HG03196 (cell line): ENCODE results near the gene PAN2.
"Not testable (repeated sequence)": the region's sequence is repeated elsewhere in the genome, so short reads cannot be mapped to it uniquely, and the experiment has no call there.

ENCODE experiments used
- ATAC-seq: cut with Tn5 transposase; IDR thresholded peaks from one replicate; pipeline ENCODE4 v1.9.1; 2021; ENCODE audit not compliant: unreplicated experiment

PAN2 gene

GRCh38 chr12:56333679-56334489 is at the start of gene PAN2:
Gene PAN2 (minus strand): TSS chr12:56334000. CDS start chr12:56333094, 906 bp downstream.
- ATAC-seq = peak; percentile 92

GRCh38 chr12:56382611-56383010 is 48.8 kb upstream of the PAN2 start:
- no peak for ATAC-seq

- no peak for ATAC-seq
Observed at GRCh38 chr12:56377989-56378316, 44.2 kb upstream of the PAN2 start.

GRCh38 chr12:56377310-56377988 is 43.6 kb upstream of the PAN2 start:
- no peak for ATAC-seq

- peak; percentile 66 for ATAC-seq
Observed at GRCh38 chr12:56375598-56376434, 42.0 kb upstream of the PAN2 start.

- peak; percentile 20 for ATAC-seq
Observed at GRCh38 chr12:56374726-56375597, 41.2 kb upstream of the PAN2 start.

GRCh38 chr12:56373515-56373914 is 39.7 kb upstream of the PAN2 start:
- no peak for ATAC-seq

- ATAC-seq = no peak
Observed at GRCh38 chr12:56366948-56367347, 33.1 kb upstream of the PAN2 start.

- no peak for ATAC-seq
Observed at GRCh38 chr12:56362130-56363059, 28.6 kb upstream of the PAN2 start, which contains the start of gene APOF. Gene APOF (minus strand): TSS chr12:56362857. CDS start chr12:56362745, 112 bp downstream.

GRCh38 chr12:56361487-56362129 is 27.8 kb upstream of the PAN2 start:
- no peak for ATAC-seq

- ATAC-seq = peak; percentile 93
Observed at GRCh38 chr12:56359851-56360767, 26.3 kb upstream of the PAN2 start, which contains the start of gene STAT2. Gene STAT2 (minus strand): TSS chr12:56360107. CDS start chr12:56356571, 3,536 bp downstream.

GRCh38 chr12:56358836-56359532 is 25.2 kb upstream of the PAN2 start:
- ATAC-seq = no peak

- no peak for ATAC-seq
Observed at GRCh38 chr12:56351325-56351724, 17.5 kb upstream of the PAN2 start.

GRCh38 chr12:56350662-56351061 is 16.9 kb upstream of the PAN2 start:
- no peak for ATAC-seq

- no peak for ATAC-seq
Observed at GRCh38 chr12:56348776-56349175, 15.0 kb upstream of the PAN2 start.

GRCh38 chr12:56347255-56347654 is 13.5 kb upstream of the PAN2 start:
- ATAC-seq = not testable (repeated sequence)

- no peak for ATAC-seq
Observed at GRCh38 chr12:56346675-56347074, 12.9 kb upstream of the PAN2 start.
